ENCODE data around the gene LIMS3.
"Not testable (repeated sequence)": the region's sequence is repeated elsewhere in the genome, so short reads cannot be mapped to it uniquely, and the experiment has no call there.

The LIMS3 gene

DNA sequence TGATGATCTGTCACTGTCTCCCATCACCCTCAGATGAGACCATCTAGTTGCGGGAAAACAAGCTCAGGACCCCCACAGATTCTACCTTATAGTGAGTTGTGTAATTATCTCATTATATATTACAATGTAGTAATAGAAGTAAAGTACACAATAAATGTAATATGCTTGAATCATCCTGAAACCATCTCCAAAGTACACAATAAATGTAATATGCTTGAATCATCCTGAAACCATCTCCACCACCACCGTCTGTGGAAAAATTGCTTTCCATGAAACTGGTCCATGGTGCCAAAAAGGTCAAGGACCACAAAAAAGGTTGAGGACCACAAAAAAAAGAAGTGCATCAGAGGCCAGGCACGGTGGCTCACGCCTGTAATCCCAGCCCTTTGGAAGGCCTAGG lies 29.3 kb downstream of the LIMS3 start:
- DNase-seq: not testable (repeated sequence)

DNA sequence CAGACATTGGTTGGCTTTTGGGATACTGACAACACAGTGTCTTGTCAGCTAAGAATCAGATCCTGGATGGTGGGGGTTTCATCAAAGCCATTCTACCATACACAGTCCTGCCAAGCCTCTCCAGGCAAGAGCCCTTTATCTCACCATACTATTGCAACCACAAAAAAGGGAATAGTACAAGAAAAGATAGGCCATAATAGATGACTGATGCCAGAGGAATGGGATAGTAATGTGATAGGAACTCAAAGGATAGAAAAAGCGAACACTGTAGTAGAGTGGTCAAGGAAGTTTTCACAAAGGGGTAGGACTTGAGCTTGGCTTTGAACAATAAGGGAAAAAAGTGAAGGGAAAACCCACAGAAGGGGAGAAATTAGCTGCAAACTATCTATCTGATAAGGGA lies 30.7 kb downstream of the LIMS3 start:
- DNase-seq: not testable (repeated sequence)

DNA sequence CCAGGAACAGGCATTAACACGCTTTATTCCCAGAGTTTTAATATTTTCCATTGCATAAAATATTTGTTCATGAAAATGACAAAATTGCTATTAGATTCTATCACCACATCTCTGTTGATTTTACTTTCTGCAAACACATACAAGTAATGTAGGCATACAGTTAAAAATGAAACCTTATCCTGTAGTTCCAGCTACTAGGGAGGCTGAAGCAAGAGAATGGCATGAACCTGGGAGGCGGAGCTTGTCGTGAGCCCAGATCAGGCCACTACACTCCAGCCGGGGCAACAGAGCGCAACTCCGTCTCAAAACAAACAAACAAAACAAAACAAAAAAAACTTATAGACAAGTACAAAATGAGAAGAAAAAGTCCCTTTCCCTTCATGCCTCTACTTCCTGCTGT lies 38.0 kb downstream of the LIMS3 start:
- DNase-seq: not testable (repeated sequence)

DNA sequence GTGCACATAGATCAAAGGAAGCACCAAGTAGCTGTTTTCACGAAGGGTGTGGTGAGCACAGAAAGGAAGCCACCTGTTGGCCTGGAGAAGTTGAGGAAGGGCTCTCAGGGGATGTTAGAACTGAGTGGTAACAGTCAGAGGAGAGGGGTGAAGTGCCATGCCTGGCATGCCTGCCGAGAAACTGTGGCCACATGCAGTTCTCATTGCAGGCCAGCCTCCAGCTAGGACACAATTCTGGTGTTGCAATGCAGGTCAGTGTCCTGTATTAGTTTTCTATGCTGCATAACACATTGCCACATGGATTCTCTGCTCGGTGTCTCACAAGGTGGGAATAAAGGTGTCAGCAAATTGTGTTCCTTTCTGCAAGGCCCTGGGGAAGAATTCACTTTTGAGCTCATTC lies 46.9 kb downstream of the LIMS3 start:
- not testable (repeated sequence) for DNase-seq

DNA sequence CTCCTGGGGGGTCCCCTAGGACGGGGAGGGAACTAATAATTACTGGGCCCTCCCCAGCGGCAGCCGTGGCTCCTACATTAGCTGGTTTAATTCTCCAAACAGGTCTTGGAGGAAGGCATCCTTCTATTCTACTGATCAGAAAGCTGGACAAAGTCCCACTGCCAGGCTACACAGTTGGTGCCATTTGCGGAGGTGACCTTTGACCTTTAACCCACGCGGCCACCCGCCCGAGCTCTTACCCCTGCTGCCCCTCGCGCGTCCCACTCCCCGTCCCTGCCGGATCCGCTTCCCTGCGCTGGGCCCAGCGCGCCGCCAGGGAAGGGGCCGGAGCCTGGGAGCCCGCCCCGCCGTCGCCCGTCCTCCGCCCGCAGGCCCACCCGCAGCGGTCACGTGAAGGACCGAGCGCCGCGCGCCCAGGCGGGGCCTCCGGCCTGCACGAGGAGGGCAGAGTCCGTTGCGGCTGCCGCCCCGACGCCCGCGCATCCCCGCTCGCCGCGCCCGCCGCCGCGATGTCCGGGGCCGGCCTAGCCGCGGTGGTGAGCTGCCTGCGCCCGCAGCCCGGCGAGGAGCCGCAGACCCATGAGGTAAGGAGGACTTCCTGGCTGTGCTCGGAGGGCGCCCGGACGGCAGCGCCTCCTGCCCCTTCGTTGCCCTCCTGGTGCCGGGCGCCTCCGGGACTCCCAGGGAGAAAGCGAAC lies 48.9 kb downstream of the LIMS3 start:
- DNase-seq: not testable (repeated sequence)

DNA sequence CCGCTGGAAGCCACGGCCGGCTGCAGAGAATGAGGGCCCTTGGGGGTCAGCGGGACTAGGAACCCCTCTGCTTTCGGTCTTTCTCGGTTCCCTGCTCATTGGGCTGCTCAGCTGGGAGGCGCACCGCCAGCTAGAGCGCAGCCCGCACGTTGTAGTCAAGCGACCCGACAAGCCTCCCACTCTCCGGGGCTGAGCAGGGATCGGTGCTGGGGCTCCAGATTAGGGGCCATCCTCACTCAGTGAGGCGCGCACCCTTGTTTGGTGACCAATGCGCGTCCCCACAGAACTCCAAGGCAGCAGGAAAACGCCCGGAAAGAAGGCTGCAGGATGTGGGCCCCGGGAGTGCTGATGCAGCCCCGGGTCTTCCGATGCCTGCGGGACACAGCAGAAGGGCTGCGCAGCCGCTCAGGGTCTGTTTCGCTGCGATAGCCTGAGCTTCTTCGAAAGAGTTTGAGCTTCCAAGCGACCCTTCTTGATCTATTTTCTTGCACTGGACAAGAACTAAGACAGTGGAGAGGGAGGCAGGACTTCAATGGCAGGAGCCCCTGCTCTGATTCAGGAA lies 49.6 kb downstream of the LIMS3 start:
- not testable (repeated sequence) for DNase-seq

DNA sequence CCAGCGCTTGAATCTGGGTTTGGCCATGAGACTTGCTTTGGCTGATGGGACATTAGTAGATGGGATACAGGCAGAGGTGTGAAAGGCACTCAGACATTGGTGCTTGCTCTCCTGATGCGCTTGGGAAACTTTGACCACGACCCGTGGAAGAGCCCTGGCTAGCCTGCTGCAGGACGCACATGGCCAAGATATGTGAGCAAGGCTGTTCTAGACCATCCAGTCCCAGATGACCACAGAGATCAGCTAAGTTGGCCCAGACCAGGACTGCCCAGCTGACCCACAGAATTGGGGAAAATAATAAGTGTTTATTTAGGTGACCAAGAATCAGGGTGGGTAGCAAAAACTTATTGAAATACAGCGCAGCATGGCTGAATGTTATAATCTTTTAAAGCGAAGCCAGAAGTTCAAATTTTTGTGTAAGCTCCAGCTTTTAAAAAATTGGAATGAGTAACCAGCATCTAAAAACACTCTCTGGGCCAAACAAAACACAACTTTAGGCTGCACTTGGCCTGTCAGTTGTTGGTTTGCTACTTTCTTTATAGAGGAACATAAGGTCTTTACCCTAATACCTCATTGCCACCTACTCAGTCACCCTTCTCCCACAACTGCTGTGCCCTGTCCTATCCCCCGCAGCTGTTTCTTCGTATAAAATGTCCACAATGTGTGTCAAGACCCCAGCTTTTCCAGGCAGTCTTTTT lies 51.8 kb downstream of the LIMS3 start:
- not testable (repeated sequence) for DNase-seq

DNA sequence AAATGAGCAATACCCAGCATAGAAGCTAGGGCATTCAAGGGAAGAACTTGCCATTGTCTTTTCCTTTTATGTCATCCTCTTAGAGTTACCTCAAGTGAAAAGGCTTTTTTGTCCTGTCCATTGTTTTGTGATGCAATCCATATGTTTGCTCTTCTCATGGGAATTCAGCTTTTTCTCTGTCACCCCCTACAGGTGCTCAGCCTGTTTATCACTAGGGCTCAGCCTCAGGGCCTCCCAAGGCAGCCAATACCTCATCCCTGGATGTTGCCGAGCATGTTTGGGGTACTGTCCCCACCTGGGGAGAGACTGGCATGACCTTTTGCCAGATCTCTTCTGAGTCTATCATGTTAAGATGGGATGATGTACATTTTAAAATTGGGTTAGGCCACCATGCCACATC lies 65.5 kb downstream of the LIMS3 start:
- not testable (repeated sequence) for DNase-seq

DNA sequence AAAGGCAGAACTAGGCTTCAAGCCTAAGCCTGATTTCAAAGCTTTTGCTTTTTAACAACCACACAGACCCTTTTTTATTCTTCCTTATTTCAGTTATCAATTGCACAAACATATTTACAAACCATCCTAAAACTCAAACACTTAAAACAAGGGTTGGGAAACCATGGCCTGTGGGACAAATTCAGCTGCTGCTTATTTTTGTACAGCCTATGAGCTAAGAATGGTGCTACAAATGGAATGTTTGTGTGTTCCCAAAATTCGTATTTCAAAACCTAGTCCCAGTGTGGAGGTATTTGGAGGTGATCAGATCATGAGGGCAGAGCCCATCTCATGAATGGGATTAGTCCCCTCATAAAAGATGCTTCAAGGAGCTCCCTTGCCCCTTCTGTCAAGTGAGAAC lies 67.0 kb downstream of the LIMS3 start:
- not testable (repeated sequence) for DNase-seq

DNA sequence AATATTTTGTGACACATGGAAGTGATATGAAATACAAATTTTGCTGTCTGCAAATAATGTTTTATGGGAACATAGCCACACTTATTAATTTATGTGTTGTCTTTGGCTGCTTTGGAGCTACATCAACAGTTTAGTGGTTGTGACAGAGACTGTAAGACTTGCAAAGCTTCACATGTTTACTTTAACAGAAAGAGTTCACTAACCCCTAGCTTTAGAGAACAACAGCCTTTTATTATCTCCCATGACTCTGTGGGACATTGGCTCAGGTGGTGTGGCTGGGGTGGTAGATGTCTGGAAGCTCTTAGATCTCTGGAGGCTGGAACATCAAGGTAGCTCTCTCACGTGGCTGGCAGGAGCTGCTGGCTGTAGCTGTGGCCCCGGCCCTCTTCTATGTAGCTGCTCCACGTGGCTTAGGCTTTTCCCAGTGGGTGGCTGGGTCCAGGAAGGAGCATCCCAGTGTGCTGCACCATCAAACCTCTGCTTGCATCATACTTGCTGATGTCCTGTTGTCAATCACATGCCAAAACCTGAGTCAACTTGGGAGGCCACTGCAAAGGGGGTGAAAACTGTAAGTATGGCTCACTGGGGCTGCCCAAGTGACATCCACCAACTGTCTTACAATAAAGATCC lies 67.7 kb downstream of the LIMS3 start:
- not testable (repeated sequence) for DNase-seq

DNA sequence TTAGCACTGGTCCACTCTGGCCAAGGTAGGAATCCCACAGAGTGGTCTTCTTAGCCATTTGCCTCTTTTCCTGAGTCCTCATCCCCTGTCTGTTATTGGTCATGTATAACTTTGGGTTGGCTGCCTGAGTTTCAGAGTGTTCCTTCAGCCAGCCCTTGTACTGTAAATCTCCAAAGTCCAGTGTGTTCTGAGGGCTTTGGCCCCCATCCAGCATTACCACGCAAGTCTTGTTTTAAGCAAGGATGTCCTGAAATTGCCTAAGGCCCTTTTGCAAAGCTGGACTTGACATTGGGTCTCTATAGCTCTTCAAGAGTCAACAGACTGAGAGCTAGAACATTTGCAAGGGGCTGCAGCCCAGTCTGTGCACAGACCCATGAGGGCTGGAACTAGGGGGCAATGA lies 68.4 kb downstream of the LIMS3 start:
- DNase-seq: not testable (repeated sequence)

DNA sequence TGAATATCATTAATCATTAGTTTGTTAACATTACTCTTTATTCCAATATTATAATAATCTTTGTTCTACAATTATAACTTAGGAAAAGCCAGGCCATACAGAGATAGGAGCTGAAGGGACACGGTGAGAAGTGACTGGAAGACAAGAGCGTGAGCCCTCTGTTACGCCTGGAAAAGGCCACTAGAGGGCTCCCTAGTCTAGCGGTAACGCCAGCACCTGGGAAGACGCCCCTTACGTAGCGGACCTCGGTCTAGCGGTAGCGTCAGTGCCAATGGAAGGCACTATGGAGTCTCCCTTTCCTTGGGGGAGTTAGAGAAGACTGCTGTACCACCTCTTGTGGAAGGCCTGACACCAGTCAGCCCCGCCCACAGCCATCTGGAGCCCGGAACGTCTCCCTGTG lies 71.4 kb downstream of the LIMS3 start:
- not testable (repeated sequence) for DNase-seq

DNA sequence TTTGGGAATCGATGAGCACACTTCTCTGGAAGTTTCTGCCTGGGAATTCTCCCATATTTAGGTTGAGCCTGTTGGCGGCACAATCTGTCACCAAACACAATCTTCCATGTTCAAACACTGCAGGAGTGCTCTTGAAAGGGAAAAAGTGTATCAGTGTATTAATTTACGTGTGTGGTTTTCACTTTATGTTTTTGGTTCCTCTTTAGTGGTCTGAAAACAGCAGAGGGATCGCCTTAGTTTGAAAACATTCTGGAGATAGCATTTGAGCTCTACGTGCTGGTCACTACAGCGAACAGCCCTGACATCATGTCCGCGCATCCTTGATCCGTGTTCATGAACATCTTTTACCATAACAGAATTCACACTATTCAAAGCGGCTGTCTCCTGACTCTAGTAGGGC lies 73.2 kb downstream of the LIMS3 start:
- DNase-seq: not testable (repeated sequence)
